Stomach (tissue), 9 donors: ENCODE measurements around the gene ESYT2. TPM values are rescaled to one million over a fixed set of nuclear protein-coding genes. Genes with fewer than 3 reads are reported as not detected.

Experiments
- DNase-seq, 2 donors: peaks; one replicate each; pipeline versions ENCODE4 v3.0.0 to v3.0.0-alpha.2; 2013 to 2019
- H3K27ac ChIP-seq, 5 donors: fragments of 200-600 bp in 4 of 5; sonication (generic) in 4 of 5; one replicate each; pipeline ENCODE4 v1.5.1; 2013 to 2019; ENCODE audit warnings: mild to moderate bottlenecking in 1 of 5, moderate library complexity in 1 of 5
- H3K27me3 ChIP-seq, 3 donors: fragments of 200-600 bp; sonication (generic); one replicate each; pipeline ENCODE4 v1.5.1; 2017 to 2019; ENCODE audit warnings: mixed run types in 1 of 3
- H3K36me3 ChIP-seq, 4 donors: fragments of 200-600 bp; sonication (generic); 1 replicate in 3 of 4; 2 replicates in 1 of 4; pipeline ENCODE4 v1.5.1; 2016 to 2019
- H3K4me1 ChIP-seq, 4 donors: fragments of 200-600 bp; sonication (generic); one replicate each; pipeline ENCODE4 v1.5.1; 2016 to 2019
- H3K4me3 ChIP-seq, 4 donors: fragments of 200-600 bp; sonication (generic) in 3 of 4; one replicate each; pipeline ENCODE4 v1.5.1; 2016 to 2019; ENCODE audit warnings: mild to moderate bottlenecking in 1 of 4
- H3K9me3 ChIP-seq, 4 donors: fragments of 200-600 bp; sonication (generic); one replicate each; pipeline ENCODE4 v1.5.1; 2016 to 2019
- EP300 ChIP-seq: sonication (generic); formaldehyde crosslinking; IDR thresholded peaks from one replicate; pipeline ENCODE4 v1.6.1; 2017; ENCODE audit warnings: antibody characterized with exemption
- POLR2A ChIP-seq, 4 donors: fragments of 450-650 bp; IDR thresholded peaks; one replicate each; pipeline ENCODE4 v1.6.1; 2016; ENCODE audit warnings: antibody characterized with exemption in 4 of 4, control low read depth in 2 of 4, mild to moderate bottlenecking in 1 of 4, moderate library complexity in 1 of 4
- POLR2AphosphoS5 ChIP-seq, 3 donors: sonication (generic); formaldehyde crosslinking; IDR thresholded peaks; one replicate each; pipeline ENCODE4 v1.6.1; 2016; ENCODE audit warnings: antibody characterized with exemption in 3 of 3
- WGBS, 5 donors: extraction: QIAGEN DNeasy Blood & Tissue Kit in 3 of 5; methylation state at CpG; one replicate each; pipeline versions ENCODE4 v1.1.5 to v1.1.7; 2013 to 2018; 5-methylcytosine and 5-hydroxymethylcytosine counted together
- intact Hi-C: fragments of 100-400 bp; cut with DNase I; formaldehyde crosslinking; loops from one replicate; pipeline ENCODE4 v1.15.1; 2023; ENCODE audit warnings: low total_unique reads
- polyA plus RNA-seq, 3 donors: library from polyadenylated mRNA; stranded (reverse); fragments of 200-250 nt; gene quantifications; one replicate each; pipeline ENCODE4 v1.2.3, GENCODE V29; 2013
- total RNA-seq, 5 donors: library from RNA; depleted of rRNA; stranded (reverse); fragments of >200 nt; gene quantifications; one replicate each; pipeline versions ENCODE4 v1.1.0 to v1.2.3, GENCODE V29; 2014 to 2016
- TF ChIP-seq, protein P1 (sequence below), 7 experiments: fragments of 450-650 bp in 4 of 7; fragments of 200-600 bp in 3 of 7; sonication (generic) in 3 of 7; IDR thresholded peaks; one replicate each; pipeline ENCODE4 v1.5.1; 2016 to 2019; ENCODE audit warnings: antibody characterized with exemption in 7 of 7, control low read depth in 2 of 7, mild to moderate bottlenecking in 1 of 7
- donor health status: healthy with polysubstance abuse.
- donor health status: Bipolar disorder and iron deficiency.
- donor health status: healthy.

The ESYT2 gene
- total and polyA plus RNA-seq, 8 donors = 7.6 to 137 (median 36.9) TPM

DNA sequence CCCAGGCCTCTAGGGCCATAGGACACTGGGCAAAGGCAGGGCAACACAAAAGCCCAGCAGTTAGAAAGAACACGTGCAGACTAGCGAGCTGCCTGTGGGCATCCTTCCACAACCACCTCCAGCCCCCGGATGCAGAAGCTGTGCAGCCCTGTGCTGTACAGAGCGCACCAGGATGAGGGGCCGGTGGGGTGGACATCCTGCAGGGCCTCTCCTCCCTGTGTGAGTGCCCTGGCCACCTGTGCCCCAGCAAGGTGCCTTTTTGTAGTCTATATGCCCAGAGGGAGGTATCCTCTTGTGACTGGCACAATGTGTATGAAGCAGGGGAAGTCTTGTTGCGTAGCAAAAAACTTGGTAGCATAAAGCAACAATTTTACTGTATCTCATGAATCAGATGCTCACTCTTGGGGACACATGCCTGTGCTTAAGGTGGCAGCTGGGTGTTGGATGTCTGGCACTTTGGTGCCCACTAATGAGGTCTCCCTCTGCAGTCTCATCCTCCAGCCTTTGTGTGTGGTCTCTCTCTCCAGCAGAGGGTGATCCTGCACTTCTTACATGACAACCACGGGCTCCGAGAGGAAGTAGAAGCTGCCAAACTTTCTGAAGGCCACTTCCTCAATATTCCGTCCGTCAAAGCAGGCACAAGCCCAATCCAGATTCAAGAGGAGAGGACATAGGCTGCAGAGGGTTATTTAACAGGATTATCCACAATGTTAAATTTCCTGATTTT, 133.4 kb downstream of the ESYT2 start:
- H3K4me1 ChIP-seq = peaks cover 5 to 14% (median 9%) of the 10 kb centered on the region in 4 donors
- no peaks in the 10 kb centered on the region for H3K27me3 ChIP-seq
- DNase-seq = peak; percentile 49 to 83
- peak overlapping the region in 3 of 5 donors; percentile 19 to 31 (median 24) for H3K27ac ChIP-seq
- no peaks in the 10 kb centered on the region for H3K9me3 ChIP-seq
- H3K36me3 ChIP-seq = peaks cover 0 to 21% (median 4%) of the 10 kb centered on the region in 4 donors
- intact Hi-C loops = no loop called here
- TF ChIP-seq EP300 (no peak), POLR2A (IDR thresholded peaks at IDR 0.05) (no peak), POLR2AphosphoS5 (IDR thresholded peaks at IDR 0.05) (peak in 1 of 3 donors; percentile 57)
- TF ChIP-seq, protein P1, sequence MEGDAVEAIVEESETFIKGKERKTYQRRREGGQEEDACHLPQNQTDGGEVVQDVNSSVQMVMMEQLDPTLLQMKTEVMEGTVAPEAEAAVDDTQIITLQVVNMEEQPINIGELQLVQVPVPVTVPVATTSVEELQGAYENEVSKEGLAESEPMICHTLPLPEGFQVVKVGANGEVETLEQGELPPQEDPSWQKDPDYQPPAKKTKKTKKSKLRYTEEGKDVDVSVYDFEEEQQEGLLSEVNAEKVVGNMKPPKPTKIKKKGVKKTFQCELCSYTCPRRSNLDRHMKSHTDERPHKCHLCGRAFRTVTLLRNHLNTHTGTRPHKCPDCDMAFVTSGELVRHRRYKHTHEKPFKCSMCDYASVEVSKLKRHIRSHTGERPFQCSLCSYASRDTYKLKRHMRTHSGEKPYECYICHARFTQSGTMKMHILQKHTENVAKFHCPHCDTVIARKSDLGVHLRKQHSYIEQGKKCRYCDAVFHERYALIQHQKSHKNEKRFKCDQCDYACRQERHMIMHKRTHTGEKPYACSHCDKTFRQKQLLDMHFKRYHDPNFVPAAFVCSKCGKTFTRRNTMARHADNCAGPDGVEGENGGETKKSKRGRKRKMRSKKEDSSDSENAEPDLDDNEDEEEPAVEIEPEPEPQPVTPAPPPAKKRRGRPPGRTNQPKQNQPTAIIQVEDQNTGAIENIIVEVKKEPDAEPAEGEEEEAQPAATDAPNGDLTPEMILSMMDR (IDR thresholded peaks at IDR 0.05) = peak in 5 of 7 experiments; percentile 17 to 56 (median 54)
- no peak overlapping the region for H3K4me3 ChIP-seq
- 17 to 60% (median 56%) methylated on average over 5 to 10 of the region's 10 CpGs for WGBS, 5 donors

DNA sequence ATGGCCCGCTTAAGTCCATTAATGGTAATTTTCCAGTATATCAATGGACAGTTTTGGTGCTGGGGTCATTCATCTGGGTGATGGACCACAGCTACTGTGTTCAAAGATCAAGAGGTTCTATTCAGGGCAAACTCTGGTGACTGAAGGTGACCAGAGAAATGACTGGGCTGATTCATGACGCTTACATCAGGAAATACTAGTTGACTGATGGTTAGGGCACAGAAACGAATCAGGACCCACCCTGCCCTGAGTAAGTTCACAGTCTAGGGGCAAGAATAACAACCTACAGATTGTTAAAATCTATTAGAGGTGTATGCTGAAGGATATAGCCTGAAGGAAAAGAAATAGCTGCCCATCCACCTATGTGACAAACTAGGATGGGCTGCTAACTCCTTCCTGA, 134.3 kb downstream of the ESYT2 start:
- Histone ChIP-seq H3K4me1 (peaks cover 5 to 14% (median 9%) of the 10 kb centered on the region in 4 donors), H3K4me3 (no peak overlapping the region), H3K27ac (no peak overlapping the region), H3K36me3 (peaks cover 0 to 25% (median 6%) of the 10 kb centered on the region in 4 donors), H3K27me3 (no peaks in the 10 kb centered on the region), H3K9me3 (no peaks in the 10 kb centered on the region)
- DNase-seq = no peak
- TF ChIP-seq, protein P1 (IDR thresholded peaks at IDR 0.05) = no peak
- TF ChIP-seq POLR2A (IDR thresholded peaks at IDR 0.05) (no peak), POLR2AphosphoS5 (IDR thresholded peaks at IDR 0.05) (no peak), EP300 (no peak)
- intact Hi-C loops = no loop called here
- 59 to 87% (median 64%) methylated on average over 3 of the region's 3 CpGs for WGBS, 5 donors

- TF ChIP-seq, protein P1 (IDR thresholded peaks at IDR 0.05) = no peak
- no peak for TF ChIP-seq POLR2A (IDR thresholded peaks at IDR 0.05)
- no peak for TF ChIP-seq POLR2AphosphoS5 (IDR thresholded peaks at IDR 0.05)
- no peak for TF ChIP-seq EP300
- intact Hi-C loops = no loop called here
These were observed 134.7 kb downstream of the ESYT2 start for GRCh38 chr7:158694650-158695049.

DNA sequence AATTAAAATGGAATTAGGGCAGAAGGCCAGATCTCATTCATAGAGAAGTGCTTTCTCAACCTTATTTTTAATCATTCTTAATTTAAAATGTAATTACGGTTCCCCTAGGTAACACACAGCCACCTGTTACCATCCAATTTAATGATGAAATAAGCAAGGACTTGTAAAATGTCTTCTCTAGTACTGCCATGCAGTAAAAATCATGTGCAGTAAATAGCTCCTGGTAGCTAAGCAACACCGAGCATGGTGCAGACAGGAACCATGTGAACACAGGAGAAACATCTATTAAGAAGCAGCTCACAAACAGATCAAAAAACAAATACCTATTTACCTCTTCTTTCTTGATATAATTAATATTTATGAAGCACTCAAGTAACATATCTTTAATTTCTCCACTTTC, 139.8 kb downstream of the ESYT2 start:
- H3K4me1 ChIP-seq = no peaks in the 10 kb centered on the region
- no peak overlapping the region for H3K27ac ChIP-seq
- no peak overlapping the region for H3K4me3 ChIP-seq
- peak in 1 of 2 donors; percentile 32 for DNase-seq
- 94 to 99% (median 96%) methylated on average over 2 of the region's 2 CpGs for WGBS, 5 donors
- peaks cover 0 to 63% (median 42%) of the 10 kb centered on the region in 4 donors for H3K36me3 ChIP-seq
- TF ChIP-seq, protein P1 (IDR thresholded peaks at IDR 0.05) = no peak
- TF ChIP-seq POLR2AphosphoS5 (IDR thresholded peaks at IDR 0.05) = no peak
- TF ChIP-seq POLR2A (IDR thresholded peaks at IDR 0.05) = no peak
- no peak for TF ChIP-seq EP300
- no peaks in the 10 kb centered on the region for H3K27me3 ChIP-seq
- H3K9me3 ChIP-seq = no peaks in the 10 kb centered on the region
- intact Hi-C loops = no loop called here

More at GRCh38 chr7:158694650-158695049, 134.7 kb downstream of the ESYT2 start:
- peaks cover 0 to 27% (median 7%) of the 10 kb centered on the region in 4 donors for H3K36me3 ChIP-seq
- no peaks in the 10 kb centered on the region for H3K27me3 ChIP-seq
- H3K27ac ChIP-seq = no peak overlapping the region
- H3K9me3 ChIP-seq = no peaks in the 10 kb centered on the region
- H3K4me3 ChIP-seq = no peak overlapping the region
- DNase-seq = no peak
- H3K4me1 ChIP-seq = peaks cover 5 to 14% (median 9%) of the 10 kb centered on the region in 4 donors
- 78 to 88% (median 83%) methylated on average over 6 of the region's 6 CpGs for WGBS, 5 donors
